Cortex of kidney (tissue), 1 donor: ENCODE results near the gene CBL.
"Not testable (repeated sequence)": the region's sequence is repeated elsewhere in the genome, so short reads cannot be mapped to it uniquely, and the experiment has no call there.

ENCODE experiments used
- DNase-seq: peaks from one replicate; lab custom pipeline; 2025; lab: John Stamatoyannopoulos, UW

CBL gene

GRCh38 chr11:119205574-119206510 is at the start of gene CBL:
CBL (plus strand) TSS chr11:119206339; CDS start chr11:119206418, 79 bp downstream.
- DNase-seq, result no peak

GRCh38 chr11:119156496-119156895 is 49.6 kb upstream of the CBL start:
- DNase-seq, result no peak

- no peak for DNase-seq
These were observed 49.1 kb upstream of the CBL start for GRCh38 chr11:119157063-119157462.

GRCh38 chr11:119158467-119158866 is 47.7 kb upstream of the CBL start:
- no peak for DNase-seq

- DNase-seq, result no peak
These were observed 46.0 kb upstream of the CBL start for GRCh38 chr11:119160151-119160550.

- no peak for DNase-seq
These were observed 44.3 kb upstream of the CBL start for GRCh38 chr11:119161871-119162270.

- DNase-seq, result no peak
These were observed 39.6 kb upstream of the CBL start for GRCh38 chr11:119166368-119167076.

GRCh38 chr11:119167077-119167458 is 39.1 kb upstream of the CBL start:
- DNase-seq, result not testable (repeated sequence)

GRCh38 chr11:119167933-119168332 is 38.2 kb upstream of the CBL start:
- no peak for DNase-seq

GRCh38 chr11:119168471-119169281 is 37.5 kb upstream of the CBL start, which contains the start of gene NLRX1:
NLRX1 (plus strand) TSS chr11:119168725; CDS start chr11:119171404, 2,679 bp downstream.
- no peak for DNase-seq

- no peak for DNase-seq
These were observed 36.8 kb upstream of the CBL start for GRCh38 chr11:119169282-119169719.

- no peak for DNase-seq
These were observed 33.6 kb upstream of the CBL start for GRCh38 chr11:119172513-119172912.

GRCh38 chr11:119173453-119173852 is 32.7 kb upstream of the CBL start:
- no peak for DNase-seq

GRCh38 chr11:119175493-119176077 is 30.6 kb upstream of the CBL start:
- no peak for DNase-seq

GRCh38 chr11:119178166-119178680 is 27.9 kb upstream of the CBL start:
- DNase-seq, result no peak

- no peak for DNase-seq
These were observed 26.8 kb upstream of the CBL start for GRCh38 chr11:119179342-119179741.

- DNase-seq, result no peak
These were observed 26.2 kb upstream of the CBL start for GRCh38 chr11:119179983-119180382.

GRCh38 chr11:119180729-119181676 is 25.1 kb upstream of the CBL start:
- DNase-seq, result no peak

GRCh38 chr11:119181677-119182412 is 24.3 kb upstream of the CBL start:
- no peak for DNase-seq

GRCh38 chr11:119184399-119184798 is 21.7 kb upstream of the CBL start:
- DNase-seq, result not testable (repeated sequence)
